Sigmoid colon (tissue), 7 donors: Measurements from ENCODE around the gene RELA. TPM values are rescaled to one million over a fixed set of nuclear protein-coding genes. Genes with fewer than 3 reads are reported as not detected.

Experiments
- DNase-seq: peaks from one replicate; pipeline ENCODE4 v3.0.0-alpha.2; 2019
- H3K27ac ChIP-seq, 4 donors: fragments of 200-600 bp; sonication (generic); one replicate each; pipeline ENCODE4 v1.5.1; 2016 to 2019; ENCODE audit warnings: mild to moderate bottlenecking in 1 of 4
- H3K27me3 ChIP-seq, 3 donors: fragments of 200-600 bp; sonication (generic); one replicate each; pipeline ENCODE4 v1.5.1; 2019; ENCODE audit warnings: mild to moderate bottlenecking in 1 of 3
- H3K36me3 ChIP-seq, 4 donors: fragments of 200-600 bp; sonication (generic); one replicate each; pipeline ENCODE4 v1.5.1; 2016 to 2019
- H3K4me1 ChIP-seq, 4 donors: fragments of 200-600 bp; sonication (generic); one replicate each; pipeline ENCODE4 v1.5.1; 2017 to 2019
- H3K4me3 ChIP-seq, 4 donors: fragments of 200-600 bp; sonication (generic); one replicate each; pipeline ENCODE4 v1.5.1; 2017 to 2019; ENCODE audit warnings: mild to moderate bottlenecking in 2 of 4, moderate library complexity in 1 of 4
- H3K9me3 ChIP-seq, 4 donors: fragments of 200-600 bp in 3 of 4; sonication (generic) in 3 of 4; one replicate each; pipeline versions ENCODE4 v1.5.1 to v1.6.1; 2013 to 2019
- CTCF ChIP-seq, 4 experiments: fragments of 450-650 bp in 3 of 4; fragments of 200-600 bp in 1 of 4; IDR thresholded peaks; one replicate each; pipeline ENCODE4 v1.5.1; 2016 to 2019; ENCODE audit warnings: antibody characterized with exemption in 4 of 4, mild to moderate bottlenecking in 3 of 4, moderate library complexity in 2 of 4
- EP300 ChIP-seq, 4 donors: sonication (generic); formaldehyde crosslinking; IDR thresholded peaks; one replicate each; pipeline ENCODE4 v1.6.1; 2017; ENCODE audit warnings: antibody characterized with exemption in 4 of 4
- POLR2A ChIP-seq, 2 donors: fragments of 450-650 bp; IDR thresholded peaks; one replicate each; pipeline ENCODE4 v1.6.1; 2016; ENCODE audit warnings: antibody characterized with exemption in 2 of 2, mild to moderate bottlenecking in 2 of 2, moderate library complexity in 2 of 2
- POLR2AphosphoS5 ChIP-seq, 4 donors: sonication (generic); formaldehyde crosslinking; IDR thresholded peaks; one replicate each; pipeline ENCODE4 v1.6.1; 2017; ENCODE audit warnings: antibody characterized with exemption in 4 of 4
- WGBS, 2 donors: extraction: QIAGEN DNeasy Blood & Tissue Kit; methylation state at CpG; one replicate each; pipeline ENCODE4 v1.1.7; 2013; 5-methylcytosine and 5-hydroxymethylcytosine counted together
- intact Hi-C: fragments of 100-400 bp; cut with DNase I; formaldehyde crosslinking; loops from one replicate; pipeline ENCODE4 v1.15.1; 2023
- polyA plus RNA-seq, 3 donors: library from polyadenylated mRNA; stranded (reverse); fragments of 200-250 nt; gene quantifications; one replicate each; pipeline ENCODE4 v1.2.3, GENCODE V29; 2013
- total RNA-seq, 4 donors: library from RNA; depleted of rRNA; stranded (reverse); fragments of >200 nt; gene quantifications; one replicate each; pipeline ENCODE4 v1.1.0, GENCODE V29; 2016
- donor health status: healthy with polysubstance abuse.
- donor health status: Bipolar disorder and iron deficiency.
- donor health status: healthy.

Gene RELA
- total and polyA plus RNA-seq, 7 donors: 33.6 to 62.6 (median 44.8) TPM

GRCh38 chr11:65637794-65638419, 24.8 kb downstream of the RELA start, which contains the start of gene SIPA1:
Gene SIPA1 (plus strand): TSS chr11:65638101. CDS start chr11:65640922, 2,821 bp downstream.
- H3K36me3 ChIP-seq: peaks cover 27 to 49% (median 38%) of the 10 kb centered on the region in 4 donors
- DNase-seq: peak; percentile 86
- intact Hi-C loops: no loop called here
- TF ChIP-seq POLR2AphosphoS5 (IDR thresholded peaks at IDR 0.05): peak; percentile 38 to 81 (median 66)
- TF ChIP-seq CTCF (IDR thresholded peaks at IDR 0.05): no peak
- TF ChIP-seq POLR2A (IDR thresholded peaks at IDR 0.05): peak in 1 of 2 donors; percentile 43
- TF ChIP-seq EP300 (IDR thresholded peaks at IDR 0.05): no peak
- 4% methylated on average over 46 of the region's 46 CpGs for WGBS, 2 donors
- peak within 1 kb of the TSS; percentile 68 to 79 (median 74) for H3K4me3 ChIP-seq
- peaks cover 0 to 50% (median 41%) of the 10 kb centered on the region in 4 donors for H3K4me1 ChIP-seq
- H3K9me3 ChIP-seq: no peaks in the 10 kb centered on the region
- peak within 1 kb of the TSS; percentile 87 to 90 (median 88) for H3K27ac ChIP-seq
- no peaks in the 10 kb centered on the region for H3K27me3 ChIP-seq

DNA sequence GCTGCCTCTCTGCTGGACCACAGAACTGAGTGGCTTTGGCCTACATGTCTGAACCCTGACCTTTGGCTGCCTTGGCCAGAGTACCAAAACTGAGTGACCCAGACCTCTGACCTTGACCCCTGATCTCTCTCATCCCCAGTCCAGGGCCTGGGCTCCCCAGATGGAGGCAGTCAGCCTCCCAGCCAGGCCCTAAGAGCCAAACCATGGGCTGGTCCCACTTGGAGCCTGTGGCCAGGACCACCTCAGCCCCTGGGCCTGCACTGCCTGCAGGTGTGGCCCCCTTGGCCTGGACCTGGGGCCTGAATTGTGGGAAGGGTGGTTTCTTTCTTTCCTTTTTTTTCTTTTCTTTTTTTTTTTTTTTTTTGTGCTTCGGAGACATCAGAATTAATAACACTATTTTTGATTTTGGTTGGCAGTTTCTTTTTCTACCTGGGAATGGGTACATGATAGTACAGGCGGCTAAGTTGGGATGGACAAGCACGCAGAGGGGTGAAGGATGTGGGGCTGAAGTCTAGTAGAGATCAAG, 25.6 kb downstream of the RELA start:
- intact Hi-C loops: no loop called here
- Histone ChIP-seq H3K4me3 (no peak overlapping the region), H3K27me3 (no peaks in the 10 kb centered on the region), H3K4me1 (peaks cover 0 to 47% (median 41%) of the 10 kb centered on the region in 4 donors), H3K9me3 (no peaks in the 10 kb centered on the region), H3K36me3 (peaks cover 27 to 51% (median 38%) of the 10 kb centered on the region in 4 donors), H3K27ac (peak overlapping the region; percentile 87 to 90 (median 88))
- WGBS, 2 donors: 86 to 88% methylated on average over 3 of the region's 3 CpGs
- DNase-seq: no peak
- TF ChIP-seq CTCF (IDR thresholded peaks at IDR 0.05) (no peak), EP300 (IDR thresholded peaks at IDR 0.05) (no peak), POLR2A (IDR thresholded peaks at IDR 0.05) (no peak), POLR2AphosphoS5 (IDR thresholded peaks at IDR 0.05) (no peak)

- intact Hi-C loops: no loop called here
- peaks cover 27 to 57% (median 36%) of the 10 kb centered on the region in 4 donors for H3K36me3 ChIP-seq
- no peak overlapping the region for H3K4me3 ChIP-seq
- TF ChIP-seq EP300 (IDR thresholded peaks at IDR 0.05) (no peak), POLR2AphosphoS5 (IDR thresholded peaks at IDR 0.05) (no peak), POLR2A (IDR thresholded peaks at IDR 0.05) (no peak), CTCF (IDR thresholded peaks at IDR 0.05) (no peak)
- DNase-seq: no peak
- peaks cover 0 to 41% (median 39%) of the 10 kb centered on the region in 4 donors for H3K4me1 ChIP-seq
- 90 to 94% methylated on average over 28 of the region's 28 CpGs for WGBS, 2 donors
- H3K9me3 ChIP-seq: no peaks in the 10 kb centered on the region
- H3K27ac ChIP-seq: peak overlapping the region in 2 of 4 donors; percentile 88 to 89
- H3K27me3 ChIP-seq: no peaks in the 10 kb centered on the region
Measured at GRCh38 chr11:65636108-65637031, 26.3 kb downstream of the RELA start.

DNA sequence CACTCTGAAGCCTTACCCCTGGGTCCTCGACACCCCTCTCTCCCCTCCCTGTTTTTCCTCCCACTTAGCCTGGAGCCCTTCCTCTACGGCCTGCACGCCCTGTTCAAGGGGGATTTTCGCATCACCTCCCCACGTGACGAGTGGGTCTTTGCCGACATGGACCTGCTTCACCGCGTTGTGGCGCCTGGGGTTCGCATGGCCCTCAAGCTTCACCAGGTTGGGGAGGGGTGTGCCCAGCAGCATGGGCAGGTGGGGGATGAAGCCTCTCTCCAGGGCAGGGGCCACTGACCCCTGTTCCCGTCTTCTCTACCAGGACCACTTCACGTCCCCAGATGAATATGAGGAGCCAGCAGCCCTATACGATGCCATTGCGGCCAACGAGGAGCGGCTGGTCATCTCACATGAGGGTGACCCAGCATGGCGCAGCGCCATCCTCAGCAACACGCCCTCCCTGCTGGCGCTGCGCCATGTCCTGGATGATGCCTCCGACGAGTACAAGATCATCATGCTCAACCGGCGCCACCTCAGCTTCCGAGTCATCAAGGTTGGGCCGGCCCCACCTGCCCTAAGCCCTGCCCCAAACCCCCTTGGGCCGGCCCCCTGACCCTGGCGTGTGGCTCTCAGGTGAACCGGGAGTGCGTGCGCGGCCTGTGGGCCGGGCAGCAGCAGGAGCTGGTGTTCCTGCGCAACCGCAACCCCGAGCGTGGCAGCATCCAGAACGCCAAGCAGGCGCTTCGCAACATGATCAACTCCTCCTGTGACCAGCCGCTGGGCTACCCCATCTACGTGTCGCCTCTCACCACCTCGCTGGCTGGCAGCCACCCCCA, 27.6 kb downstream of the RELA start:
- H3K4me3 ChIP-seq: no peak overlapping the region
- intact Hi-C loops: no loop called here
- no peak overlapping the region for H3K27ac ChIP-seq
- no peaks in the 10 kb centered on the region for H3K9me3 ChIP-seq
- 91 to 94% methylated on average over 46 of the region's 46 CpGs for WGBS, 2 donors
- H3K27me3 ChIP-seq: no peaks in the 10 kb centered on the region
- TF ChIP-seq EP300 (IDR thresholded peaks at IDR 0.05): no peak
- no peak for TF ChIP-seq POLR2AphosphoS5 (IDR thresholded peaks at IDR 0.05)
- no peak for TF ChIP-seq CTCF (IDR thresholded peaks at IDR 0.05)
- no peak for TF ChIP-seq POLR2A (IDR thresholded peaks at IDR 0.05)
- no peak for DNase-seq
- H3K4me1 ChIP-seq: peaks cover 0 to 31% (median 27%) of the 10 kb centered on the region in 4 donors
- peaks cover 34 to 70% (median 46%) of the 10 kb centered on the region in 4 donors for H3K36me3 ChIP-seq
